NB4 (cell line): ENCODE results near the gene TMIE.

Source experiments
- MYC ChIP-seq: IDR thresholded peaks from 2 replicates; pipeline ENCODE4 v1.6.1; 2011; ENCODE audit warnings: low read depth, low read length
- POLR2A ChIP-seq: IDR thresholded peaks from 2 replicates; pipeline ENCODE4 v1.6.1; 2011; ENCODE audit warnings: mild to moderate bottlenecking; ENCODE audit not compliant: insufficient read length; ENCODE audit errors: extremely low read depth
- TF ChIP-seq, protein P1 (sequence below): IDR thresholded peaks from one replicate; pipeline ENCODE4 v1.5.1; 2012; ENCODE audit warnings: low read depth, low read length

DNA sequence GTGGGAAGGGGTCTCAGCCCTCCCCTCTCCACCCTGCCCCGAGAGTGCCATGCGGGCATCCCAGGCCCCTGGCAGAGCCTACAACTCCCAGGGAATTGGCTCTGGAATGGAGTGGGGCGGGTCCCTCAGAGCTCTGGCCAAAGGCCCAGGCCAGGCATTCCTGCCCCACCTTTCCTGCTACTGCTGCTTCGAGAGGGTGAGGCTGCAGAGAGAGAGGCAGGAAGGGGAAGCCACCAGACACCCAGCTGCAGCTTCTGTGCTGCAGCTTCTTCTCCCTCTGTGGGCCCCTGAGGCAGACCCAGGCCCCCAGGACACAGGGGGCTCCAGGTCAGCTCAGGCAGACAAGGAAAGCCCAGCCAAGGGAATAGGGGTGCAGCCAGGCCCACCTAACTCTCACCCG, 10.4 kb upstream of the TMIE start:
- TF ChIP-seq POLR2A (no peak), MYC (no peak)
- TF ChIP-seq, protein P1, sequence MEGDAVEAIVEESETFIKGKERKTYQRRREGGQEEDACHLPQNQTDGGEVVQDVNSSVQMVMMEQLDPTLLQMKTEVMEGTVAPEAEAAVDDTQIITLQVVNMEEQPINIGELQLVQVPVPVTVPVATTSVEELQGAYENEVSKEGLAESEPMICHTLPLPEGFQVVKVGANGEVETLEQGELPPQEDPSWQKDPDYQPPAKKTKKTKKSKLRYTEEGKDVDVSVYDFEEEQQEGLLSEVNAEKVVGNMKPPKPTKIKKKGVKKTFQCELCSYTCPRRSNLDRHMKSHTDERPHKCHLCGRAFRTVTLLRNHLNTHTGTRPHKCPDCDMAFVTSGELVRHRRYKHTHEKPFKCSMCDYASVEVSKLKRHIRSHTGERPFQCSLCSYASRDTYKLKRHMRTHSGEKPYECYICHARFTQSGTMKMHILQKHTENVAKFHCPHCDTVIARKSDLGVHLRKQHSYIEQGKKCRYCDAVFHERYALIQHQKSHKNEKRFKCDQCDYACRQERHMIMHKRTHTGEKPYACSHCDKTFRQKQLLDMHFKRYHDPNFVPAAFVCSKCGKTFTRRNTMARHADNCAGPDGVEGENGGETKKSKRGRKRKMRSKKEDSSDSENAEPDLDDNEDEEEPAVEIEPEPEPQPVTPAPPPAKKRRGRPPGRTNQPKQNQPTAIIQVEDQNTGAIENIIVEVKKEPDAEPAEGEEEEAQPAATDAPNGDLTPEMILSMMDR: no peak
